GM19193 (cell line): Measurements from ENCODE around the gene CSRNP3.

ENCODE experiments used
- POLR2A ChIP-seq: IDR thresholded peaks from 4 replicates; pipeline ENCODE4 v1.6.1; 2011; ENCODE audit not compliant: insufficient read depth, insufficient read length; ENCODE audit errors: extremely low read depth

The CSRNP3 gene

GRCh38 chr2:165456027-165456426 lies 13.5 kb upstream of the CSRNP3 start:
- TF ChIP-seq POLR2A, result no peak

- no peak for TF ChIP-seq POLR2A
Observed at GRCh38 chr2:165462443-165462842, 7.1 kb upstream of the CSRNP3 start.

- TF ChIP-seq POLR2A, result no peak
Observed at GRCh38 chr2:165466386-165466785, 3.1 kb upstream of the CSRNP3 start.

GRCh38 chr2:165467921-165468320 lies 1.6 kb upstream of the CSRNP3 start:
- no peak for TF ChIP-seq POLR2A

- no peak for TF ChIP-seq POLR2A
Observed at GRCh38 chr2:165470361-165470760, 863 bp downstream of the CSRNP3 start.

GRCh38 chr2:165471349-165471950 lies 2.0 kb downstream of the CSRNP3 start:
- TF ChIP-seq POLR2A, result no peak

- no peak for TF ChIP-seq POLR2A
Observed at GRCh38 chr2:165472922-165473321, 3.4 kb downstream of the CSRNP3 start.

- TF ChIP-seq POLR2A, result no peak
Observed at GRCh38 chr2:165474619-165475276, 5.2 kb downstream of the CSRNP3 start.

GRCh38 chr2:165475277-165476004 lies 5.9 kb downstream of the CSRNP3 start:
- TF ChIP-seq POLR2A, result no peak

GRCh38 chr2:165479856-165480255 lies 10.4 kb downstream of the CSRNP3 start:
- TF ChIP-seq POLR2A, result no peak

- TF ChIP-seq POLR2A, result no peak
Observed at GRCh38 chr2:165494573-165494972, 25.1 kb downstream of the CSRNP3 start.

- TF ChIP-seq POLR2A, result no peak
Observed at GRCh38 chr2:165497659-165498317, 28.3 kb downstream of the CSRNP3 start.

- no peak for TF ChIP-seq POLR2A
Observed at GRCh38 chr2:165499131-165499530, 29.6 kb downstream of the CSRNP3 start.

GRCh38 chr2:165500001-165500400 lies 30.5 kb downstream of the CSRNP3 start:
- no peak for TF ChIP-seq POLR2A

- no peak for TF ChIP-seq POLR2A
Observed at GRCh38 chr2:165500816-165501215, 31.3 kb downstream of the CSRNP3 start.
